ENCODE measurements around the gene SMIM27.
A peak's percentile ranks its signal among the peaks of the same experiment; 100 is the strongest.

SMIM27 gene

GRCh38 chr9:32558408-32558934 is 6.3 kb downstream of the SMIM27 start:
- TF ChIP-seq, protein P1, sequence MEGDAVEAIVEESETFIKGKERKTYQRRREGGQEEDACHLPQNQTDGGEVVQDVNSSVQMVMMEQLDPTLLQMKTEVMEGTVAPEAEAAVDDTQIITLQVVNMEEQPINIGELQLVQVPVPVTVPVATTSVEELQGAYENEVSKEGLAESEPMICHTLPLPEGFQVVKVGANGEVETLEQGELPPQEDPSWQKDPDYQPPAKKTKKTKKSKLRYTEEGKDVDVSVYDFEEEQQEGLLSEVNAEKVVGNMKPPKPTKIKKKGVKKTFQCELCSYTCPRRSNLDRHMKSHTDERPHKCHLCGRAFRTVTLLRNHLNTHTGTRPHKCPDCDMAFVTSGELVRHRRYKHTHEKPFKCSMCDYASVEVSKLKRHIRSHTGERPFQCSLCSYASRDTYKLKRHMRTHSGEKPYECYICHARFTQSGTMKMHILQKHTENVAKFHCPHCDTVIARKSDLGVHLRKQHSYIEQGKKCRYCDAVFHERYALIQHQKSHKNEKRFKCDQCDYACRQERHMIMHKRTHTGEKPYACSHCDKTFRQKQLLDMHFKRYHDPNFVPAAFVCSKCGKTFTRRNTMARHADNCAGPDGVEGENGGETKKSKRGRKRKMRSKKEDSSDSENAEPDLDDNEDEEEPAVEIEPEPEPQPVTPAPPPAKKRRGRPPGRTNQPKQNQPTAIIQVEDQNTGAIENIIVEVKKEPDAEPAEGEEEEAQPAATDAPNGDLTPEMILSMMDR (IDR thresholded peaks at IDR 0.05; ENCODE audit: borderline replicate concordance, insufficient read depth, low read depth, low read length): no peak

GRCh38 chr9:32565967-32566366 is 13.8 kb downstream of the SMIM27 start:
- H3K4me3 ChIP-seq (ENCODE audit: low read depth, low read length): no peak overlapping the region
- TF ChIP-seq, protein P1 (IDR thresholded peaks at IDR 0.05; ENCODE audit: borderline replicate concordance, insufficient read depth, low read depth, low read length): no peak

More at GRCh38 chr9:32558408-32558934, 6.3 kb downstream of the SMIM27 start:
- H3K4me3 ChIP-seq (ENCODE audit: low read depth, low read length): no peak overlapping the region

- TF ChIP-seq, protein P1 (IDR thresholded peaks at IDR 0.05; ENCODE audit: borderline replicate concordance, insufficient read depth, low read depth, low read length): no peak
- no peak overlapping the region for H3K4me3 ChIP-seq (ENCODE audit: low read depth, low read length)
Observed at GRCh38 chr9:32566770-32567169, 14.6 kb downstream of the SMIM27 start.

DNA sequence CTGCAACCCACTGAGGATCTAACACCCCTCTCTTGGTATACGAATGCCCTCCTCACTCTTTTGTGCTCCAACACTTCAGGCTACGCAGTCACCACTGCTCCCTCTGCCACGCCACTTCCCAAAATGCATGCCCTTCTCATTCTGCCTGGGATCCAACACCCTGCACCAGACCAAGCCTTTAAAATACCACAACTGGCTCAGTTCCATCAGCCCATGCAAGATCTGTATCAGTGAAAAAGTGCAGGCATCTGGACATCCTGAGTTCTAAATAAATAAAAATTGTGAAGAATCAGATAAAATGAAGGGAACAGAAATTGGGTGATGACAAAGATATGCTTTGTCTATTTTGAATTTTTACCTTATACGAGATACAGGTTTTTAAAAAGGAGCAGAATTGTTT is 18.1 kb downstream of the SMIM27 start:
- TF ChIP-seq, protein P1 (IDR thresholded peaks at IDR 0.05; ENCODE audit: borderline replicate concordance, insufficient read depth, low read depth, low read length): no peak
- no peak overlapping the region for H3K4me3 ChIP-seq (ENCODE audit: low read depth, low read length)

- TF ChIP-seq, protein P1 (IDR thresholded peaks at IDR 0.05; ENCODE audit: borderline replicate concordance, insufficient read depth, low read depth, low read length): peak; percentile 75
- peak overlapping the region; percentile 68 for H3K4me3 ChIP-seq (ENCODE audit: low read depth, low read length)
Observed at GRCh38 chr9:32571969-32572899, 20.1 kb downstream of the SMIM27 start.

DNA sequence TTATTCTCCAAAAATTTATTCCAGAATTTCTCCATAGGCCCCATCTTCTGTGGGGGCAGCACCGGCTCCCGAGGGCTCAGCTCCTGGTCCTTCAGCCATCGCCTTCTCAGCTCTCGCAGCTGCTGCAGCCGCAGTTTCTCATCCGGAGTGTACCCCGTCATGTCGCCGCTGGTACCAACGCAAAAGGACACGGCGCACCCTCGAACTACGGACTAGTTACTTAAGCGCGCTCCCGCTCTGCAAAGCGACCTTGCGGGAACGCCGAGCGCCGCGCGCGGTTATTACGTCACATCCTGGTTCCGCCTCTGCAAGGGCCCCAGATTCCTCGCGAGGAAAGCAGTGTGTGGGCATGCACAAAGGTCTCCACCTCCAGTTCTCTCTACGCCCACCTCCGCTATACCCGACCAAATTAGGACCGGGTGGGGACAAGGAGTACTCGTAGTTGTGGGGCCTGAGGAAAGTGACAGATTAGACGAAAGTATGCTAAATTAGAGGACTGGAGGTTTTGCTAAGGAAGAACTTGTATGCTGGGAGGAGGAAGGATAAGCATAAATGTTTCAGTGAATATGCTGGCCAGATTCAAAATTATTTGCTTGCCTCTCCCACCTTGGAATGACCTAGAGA is 20.9 kb downstream of the SMIM27 start, which contains the start of gene NDUFB6:
TSS of gene NDUFB6 (minus strand) at position 260 of the 624 bp plus-strand sequence. CDS start at position 161, 99 bp downstream.
- TF ChIP-seq, protein P1 (IDR thresholded peaks at IDR 0.05; ENCODE audit: borderline replicate concordance, insufficient read depth, low read depth, low read length): no peak
- peak within 1 kb of the TSS; percentile 68 for H3K4me3 ChIP-seq (ENCODE audit: low read depth, low read length)
